Astrocyte of the cerebellum (primary cell): ENCODE data around the gene SLC22A17.

ENCODE experiments used
- DNase-seq: peaks from one replicate; pipeline ENCODE4 v3.0.0-alpha.2; 2011; ENCODE audit warnings: low read depth
- H3K4me3 ChIP-seq: 2 replicates; pipeline ENCODE4 v1.5.1; 2011; ENCODE audit warnings: mild to moderate bottlenecking, low read depth, low read length, moderate library complexity
- in situ Hi-C: cut with HindIII; loops from 2 replicates; pipeline ENCODE4 v1.10.0; 2017; ENCODE audit warnings: low sequenced_read_pairs
- TF ChIP-seq, protein P1 (sequence below): IDR thresholded peaks from 2 replicates; pipeline ENCODE4 v1.5.1; 2012; ENCODE audit warnings: low read length, low read depth, moderate library complexity, mild to moderate bottlenecking; ENCODE audit errors: missing control alignments

Gene SLC22A17

GRCh38 chr14:23321572-23322547, 30.8 kb downstream of the SLC22A17 start:
- TF ChIP-seq, protein P1, sequence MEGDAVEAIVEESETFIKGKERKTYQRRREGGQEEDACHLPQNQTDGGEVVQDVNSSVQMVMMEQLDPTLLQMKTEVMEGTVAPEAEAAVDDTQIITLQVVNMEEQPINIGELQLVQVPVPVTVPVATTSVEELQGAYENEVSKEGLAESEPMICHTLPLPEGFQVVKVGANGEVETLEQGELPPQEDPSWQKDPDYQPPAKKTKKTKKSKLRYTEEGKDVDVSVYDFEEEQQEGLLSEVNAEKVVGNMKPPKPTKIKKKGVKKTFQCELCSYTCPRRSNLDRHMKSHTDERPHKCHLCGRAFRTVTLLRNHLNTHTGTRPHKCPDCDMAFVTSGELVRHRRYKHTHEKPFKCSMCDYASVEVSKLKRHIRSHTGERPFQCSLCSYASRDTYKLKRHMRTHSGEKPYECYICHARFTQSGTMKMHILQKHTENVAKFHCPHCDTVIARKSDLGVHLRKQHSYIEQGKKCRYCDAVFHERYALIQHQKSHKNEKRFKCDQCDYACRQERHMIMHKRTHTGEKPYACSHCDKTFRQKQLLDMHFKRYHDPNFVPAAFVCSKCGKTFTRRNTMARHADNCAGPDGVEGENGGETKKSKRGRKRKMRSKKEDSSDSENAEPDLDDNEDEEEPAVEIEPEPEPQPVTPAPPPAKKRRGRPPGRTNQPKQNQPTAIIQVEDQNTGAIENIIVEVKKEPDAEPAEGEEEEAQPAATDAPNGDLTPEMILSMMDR = no peak
- H3K4me3 ChIP-seq = peak overlapping the region; percentile 59
- no peak for DNase-seq
- in situ Hi-C loops = no loop called here

- TF ChIP-seq, protein P1 = no peak
- H3K4me3 ChIP-seq = peak within 1 kb of the TSS; percentile 59
- peak; percentile 100 for DNase-seq
- in situ Hi-C loops = no loop called here
Measured at GRCh38 chr14:23320584-23321571, 31.8 kb downstream of the SLC22A17 start, which contains the start of gene PABPN1. TSS of gene PABPN1 (plus strand) at chr14:23321457. CDS start at chr14:23321470, 13 bp downstream.

GRCh38 chr14:23319746-23320583, 32.7 kb downstream of the SLC22A17 start:
- peak overlapping the region; percentile 35 for H3K4me3 ChIP-seq

DNA sequence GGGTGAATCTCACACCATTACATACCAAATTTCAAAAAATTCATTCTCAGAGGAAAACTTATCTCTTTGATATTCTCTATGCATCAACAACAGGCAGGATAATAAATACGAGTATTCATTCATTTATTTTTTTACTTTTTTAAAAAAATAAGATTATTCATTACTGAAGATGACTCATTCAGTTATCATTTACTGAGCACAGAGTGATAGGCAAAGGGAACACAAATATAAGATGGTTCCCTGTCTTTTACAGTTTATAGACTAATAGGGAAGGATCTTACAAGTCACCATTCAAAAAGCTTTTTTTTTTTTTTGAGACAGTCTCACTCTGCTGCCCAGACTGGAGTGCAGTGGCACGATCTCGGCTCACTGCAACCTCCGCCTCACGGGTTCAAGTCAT, 36.4 kb downstream of the SLC22A17 start:
- in situ Hi-C loops = no loop called here
- no peak for DNase-seq
- TF ChIP-seq, protein P1 = no peak
- no peak overlapping the region for H3K4me3 ChIP-seq

More at GRCh38 chr14:23319746-23320583, 32.7 kb downstream of the SLC22A17 start:
- no peak for DNase-seq
- in situ Hi-C loops = no loop called here
- TF ChIP-seq, protein P1 = no peak

DNA sequence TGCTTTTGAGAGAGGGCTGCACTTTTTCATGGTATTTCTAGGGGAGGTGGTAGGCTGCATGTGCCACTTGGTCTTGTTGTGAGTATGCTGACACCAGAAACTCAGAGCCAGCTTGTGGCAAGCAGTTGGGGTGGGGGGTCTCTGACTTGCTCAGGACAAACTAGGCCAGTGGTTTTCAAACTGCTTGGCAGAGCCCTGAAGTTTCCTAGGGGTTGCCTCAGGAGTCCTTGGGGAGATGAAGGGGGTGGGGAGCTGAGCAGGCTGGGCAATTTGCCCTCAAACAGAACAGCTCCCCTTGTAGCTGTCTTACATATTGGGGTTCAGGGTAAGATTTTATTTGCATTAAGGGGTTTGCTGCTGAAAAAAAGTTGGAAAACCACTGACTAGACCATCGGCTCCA, 42.1 kb downstream of the SLC22A17 start:
- TF ChIP-seq, protein P1 = no peak
- H3K4me3 ChIP-seq = no peak overlapping the region
- in situ Hi-C loops = no loop called here
- no peak for DNase-seq
